HG03469 (cell line): ENCODE results near the gene OSBP2.

Experiments used
- ATAC-seq: cut with Tn5 transposase; IDR thresholded peaks from one replicate; pipeline ENCODE4 v1.9.1; 2021; ENCODE audit warnings: mild to moderate bottlenecking, moderate library complexity, moderate number of reproducible peaks; ENCODE audit not compliant: unreplicated experiment

Gene OSBP2

DNA sequence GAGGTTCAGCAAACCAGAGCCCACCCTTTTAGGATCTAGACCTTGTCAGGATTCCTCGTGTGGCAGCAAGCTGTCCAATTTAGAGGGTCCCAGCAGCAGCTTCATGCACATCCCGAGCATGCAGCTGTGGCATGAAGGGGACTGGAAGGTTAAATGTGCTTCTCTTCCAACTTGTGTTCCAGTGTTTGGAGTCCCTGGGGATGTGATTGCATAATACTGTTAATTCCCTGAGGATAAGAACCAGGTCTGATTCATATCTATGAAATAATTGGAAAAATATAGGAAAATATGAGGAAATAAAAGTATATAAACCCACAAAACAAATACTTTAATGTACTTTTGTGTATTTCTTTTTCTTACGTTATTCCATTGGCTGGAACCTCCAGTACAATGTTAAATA, 143.4 kb downstream of the OSBP2 start:
- no peak for ATAC-seq

DNA sequence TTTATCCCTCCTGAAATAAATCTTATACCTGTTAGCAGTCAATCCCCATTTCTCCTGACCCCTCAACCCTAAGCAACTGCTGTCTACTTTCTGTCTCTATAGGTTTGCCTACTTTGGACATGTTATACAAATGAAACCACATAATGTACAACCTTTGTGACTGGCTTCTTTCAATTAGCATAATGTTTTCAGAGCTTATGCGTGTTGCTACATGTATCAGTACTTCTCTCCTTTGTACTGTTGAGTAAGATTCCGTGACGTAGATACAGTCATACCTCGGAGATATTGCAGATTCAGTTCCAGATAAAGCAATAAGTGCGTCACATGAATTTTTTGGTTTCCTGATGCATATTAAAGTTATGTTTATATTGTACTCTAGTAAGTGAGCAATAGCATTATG, 146.6 kb downstream of the OSBP2 start:
- ATAC-seq: no peak

DNA sequence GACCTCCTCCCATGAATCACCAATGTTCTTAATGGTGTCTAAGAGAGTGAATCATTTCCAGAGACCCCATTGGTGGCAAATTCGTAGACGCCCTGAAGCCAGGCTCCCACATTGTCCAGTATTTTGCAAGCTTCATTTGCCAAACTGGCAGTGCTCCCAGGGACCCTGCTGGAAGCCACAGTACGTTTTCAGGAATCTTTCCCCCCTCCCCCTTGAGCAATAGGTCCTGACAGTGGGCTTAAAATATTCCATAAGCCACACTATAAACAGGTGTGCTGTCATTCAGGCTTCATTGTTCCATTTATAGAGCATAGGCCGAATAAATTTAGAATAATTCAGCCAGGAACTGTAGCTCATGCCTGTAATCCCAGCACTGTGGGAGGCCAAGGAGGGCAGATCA, 148.6 kb downstream of the OSBP2 start:
- no peak for ATAC-seq

GRCh38 chr22:30847583-30847982, 152.9 kb downstream of the OSBP2 start:
- ATAC-seq: no peak

GRCh38 chr22:30855266-30855665, 160.6 kb downstream of the OSBP2 start:
- ATAC-seq: no peak

GRCh38 chr22:30855677-30856518, 161.2 kb downstream of the OSBP2 start:
- ATAC-seq: no peak

DNA sequence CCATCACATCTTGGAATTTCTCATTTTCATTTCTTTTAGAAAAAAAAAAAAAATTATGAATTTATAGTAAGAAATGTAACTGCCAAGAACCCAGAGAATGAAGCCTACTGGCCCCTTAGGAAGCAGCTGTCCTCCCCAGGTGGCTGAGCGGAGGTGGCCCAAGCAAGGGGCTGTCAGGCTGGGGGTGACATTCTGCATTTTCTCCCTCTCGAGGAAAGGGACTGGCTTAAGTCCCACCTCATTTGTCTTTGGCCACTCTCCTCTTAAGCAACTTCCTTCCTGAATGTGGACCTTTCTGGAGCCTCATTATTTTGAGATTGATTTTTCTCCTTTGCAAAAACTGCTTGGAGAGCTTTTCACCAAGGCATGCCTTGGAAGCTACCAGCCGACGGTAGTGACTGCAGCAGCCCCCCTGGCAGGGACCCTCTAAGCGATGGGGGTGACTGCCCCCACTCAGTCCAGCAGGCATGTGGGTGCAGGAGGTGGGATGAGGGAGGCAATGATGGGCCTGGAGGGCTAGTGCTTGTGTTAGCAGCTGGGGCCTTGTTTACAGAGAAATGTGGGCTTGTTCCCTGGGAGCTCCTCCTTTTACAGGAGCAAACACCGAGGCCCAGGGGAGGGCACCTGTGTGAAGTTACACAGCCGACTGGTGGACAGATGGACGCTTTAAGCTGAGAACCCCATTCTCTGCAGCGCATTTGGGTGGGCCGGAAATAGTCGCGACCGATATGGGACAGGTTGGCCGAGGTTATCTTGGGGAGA, 162.2 kb downstream of the OSBP2 start:
- ATAC-seq: no peak

DNA sequence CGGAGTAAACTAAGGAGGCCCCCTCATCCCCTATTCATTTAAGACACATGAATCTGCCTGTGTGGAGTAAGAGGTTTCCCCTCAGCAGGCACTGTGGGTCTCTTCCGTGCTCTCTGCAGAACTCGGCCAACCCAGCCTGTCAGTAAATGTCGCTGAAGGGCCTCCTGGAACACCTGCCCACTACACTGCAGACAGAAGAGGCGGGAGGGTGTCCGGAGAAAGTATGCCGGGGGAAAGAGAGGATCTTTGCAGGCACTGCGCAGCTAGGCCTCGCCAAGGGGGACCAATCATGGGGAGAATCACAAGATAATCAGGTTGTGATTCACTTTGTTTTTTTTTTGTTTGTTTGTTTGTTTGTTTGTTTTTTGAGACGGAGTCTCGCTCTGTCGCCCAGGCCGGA, 163.1 kb downstream of the OSBP2 start:
- no peak for ATAC-seq

GRCh38 chr22:30858976-30859713, 164.5 kb downstream of the OSBP2 start:
- no peak for ATAC-seq

DNA sequence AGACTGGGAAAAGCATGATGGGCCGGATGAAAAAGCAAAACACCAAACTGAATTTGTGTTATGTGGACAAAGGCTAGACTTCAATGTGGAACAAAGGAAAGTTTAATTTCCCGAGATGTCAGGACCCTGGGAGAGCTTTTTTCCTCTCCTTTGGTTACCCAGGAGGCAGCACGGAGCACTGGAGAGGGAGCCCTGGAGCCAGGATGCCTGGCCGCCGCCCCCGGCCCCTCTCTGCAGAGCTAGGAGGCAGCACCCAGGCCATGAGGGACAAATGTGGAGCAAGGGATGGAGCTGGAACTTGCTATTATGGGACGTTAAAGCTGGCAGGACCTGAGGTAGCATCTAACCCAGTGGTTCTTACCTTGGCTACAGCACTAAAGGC, 165.0 kb downstream of the OSBP2 start:
- ATAC-seq: no peak

DNA sequence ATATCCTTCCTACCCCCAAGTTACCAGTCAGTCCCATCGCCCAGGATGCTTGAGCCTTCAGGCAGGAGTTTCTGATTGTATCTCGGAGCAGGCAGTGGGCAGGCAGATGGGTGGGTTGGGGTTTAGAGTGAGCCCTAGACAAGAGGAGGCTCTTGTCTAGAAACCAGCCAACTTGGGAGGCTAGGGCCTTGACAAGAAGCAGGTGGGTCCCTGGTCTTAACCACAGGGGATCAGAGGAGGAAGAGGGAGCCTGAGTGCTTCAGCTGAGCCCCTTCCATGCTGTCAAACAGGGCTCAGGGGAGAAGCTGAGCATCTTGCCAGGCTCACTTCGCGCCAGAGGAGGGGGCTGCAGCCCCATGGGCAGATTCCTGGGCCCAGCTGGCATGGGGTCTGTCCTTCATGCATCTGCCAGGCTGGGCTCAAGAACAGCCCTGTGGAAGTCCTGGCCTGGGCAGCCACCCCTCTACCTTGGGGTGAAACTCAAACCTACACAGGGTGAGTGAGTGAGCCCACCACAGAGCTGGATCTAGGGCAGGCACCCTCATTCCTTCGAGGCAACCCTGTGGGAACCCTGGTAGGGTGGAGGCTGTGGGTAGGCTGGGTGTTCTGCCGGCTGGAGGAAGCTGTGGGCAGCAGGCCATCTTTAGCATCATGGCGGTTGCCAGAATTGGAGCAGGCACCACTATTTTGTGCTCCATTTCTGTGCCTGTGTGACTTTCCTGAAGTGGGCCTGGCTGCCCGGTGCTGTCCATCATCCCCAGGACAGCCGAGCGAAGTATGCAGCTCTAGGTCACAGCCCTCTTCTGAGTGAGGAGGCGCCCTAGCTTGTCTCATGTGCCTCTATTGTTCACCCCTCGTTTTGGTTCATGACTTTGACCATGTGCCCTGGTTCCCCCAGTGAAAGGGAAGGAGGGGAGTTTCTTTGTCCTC, 165.8 kb downstream of the OSBP2 start:
- no peak for ATAC-seq

- no peak for ATAC-seq
Measured at GRCh38 chr22:30861131-30861530, 166.5 kb downstream of the OSBP2 start.

- no peak for ATAC-seq
Measured at GRCh38 chr22:30861688-30862552, 167.2 kb downstream of the OSBP2 start.

GRCh38 chr22:30863081-30863833, 168.6 kb downstream of the OSBP2 start:
- no peak for ATAC-seq

DNA sequence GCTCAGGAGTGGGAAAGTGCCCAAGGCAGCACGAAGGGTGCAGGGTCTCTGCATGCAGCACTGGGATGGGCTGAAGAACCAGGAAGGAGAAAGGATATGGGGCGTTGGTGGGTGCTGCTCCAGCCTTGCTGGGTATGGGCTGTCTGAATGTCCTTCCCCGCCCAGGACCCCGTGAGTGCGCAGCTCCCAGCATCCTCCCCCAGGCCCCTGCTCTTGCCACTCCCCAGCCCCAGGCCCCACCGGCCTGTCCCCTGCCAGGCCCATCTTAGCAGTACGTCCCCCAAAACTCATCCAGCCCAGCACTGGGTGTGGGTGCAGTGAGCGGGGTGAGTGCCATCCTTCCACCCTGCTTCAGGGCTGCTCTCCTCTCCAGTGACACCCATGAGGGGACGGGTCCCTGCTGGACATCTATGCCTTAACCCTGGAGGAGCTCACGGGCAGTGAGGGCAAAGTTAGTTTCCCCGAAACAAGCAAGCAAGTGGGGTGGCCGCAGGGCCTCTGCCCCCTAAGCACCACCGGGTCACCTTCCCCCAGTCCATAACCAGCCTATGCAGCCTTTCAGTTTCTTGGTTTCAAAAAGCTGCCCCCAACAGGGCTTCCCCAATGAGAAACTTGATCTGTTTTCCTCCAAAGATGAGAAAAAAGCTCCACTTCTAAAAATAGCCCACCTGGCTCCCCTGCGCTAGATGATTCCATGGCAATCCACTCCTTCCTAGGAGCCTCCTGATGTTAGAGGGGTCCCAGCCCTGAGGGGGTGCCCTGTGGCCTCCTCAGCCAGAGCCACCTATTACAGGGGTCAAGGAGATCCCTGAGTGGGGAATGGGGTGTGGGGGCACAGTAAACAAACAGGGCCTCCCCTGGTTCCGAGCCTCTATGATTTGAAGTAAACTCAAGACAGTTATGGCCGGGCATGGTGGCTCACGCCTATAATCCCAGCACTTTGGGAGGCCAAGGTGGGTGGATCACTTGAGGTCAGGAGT, 170.1 kb downstream of the OSBP2 start:
- no peak for ATAC-seq

DNA sequence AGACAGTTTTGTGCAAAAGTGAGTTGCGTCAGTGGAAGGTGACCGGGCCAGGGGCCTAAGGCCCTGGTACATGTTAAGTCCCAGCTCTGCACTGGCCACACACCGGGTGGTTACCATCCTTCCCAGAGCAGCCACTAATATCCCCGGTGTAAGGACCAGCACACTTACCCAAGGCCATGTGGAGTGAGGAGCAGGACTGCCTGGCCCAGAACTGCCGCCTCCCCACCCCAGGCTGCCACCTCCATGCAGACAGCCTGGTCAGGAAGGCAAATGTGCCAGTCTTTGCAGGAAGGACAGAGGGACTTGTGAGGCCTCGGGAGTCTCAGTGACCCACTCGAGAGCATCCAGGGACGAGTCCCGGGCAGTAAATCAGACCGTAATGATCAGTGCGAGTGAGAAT, 171.0 kb downstream of the OSBP2 start:
- no peak for ATAC-seq

- ATAC-seq: no peak
Measured at GRCh38 chr22:30866216-30866615, 171.5 kb downstream of the OSBP2 start.

GRCh38 chr22:30866811-30867271, 172.2 kb downstream of the OSBP2 start:
- no peak for ATAC-seq
